Measurements from ENCODE around the gene DYNC1I2. TPM values are rescaled to one million over a fixed set of nuclear protein-coding genes. Genes with fewer than 3 reads are reported as not detected.

Gene DYNC1I2
- polyA plus RNA-seq, 1 of the 3 experiments (the other 2 are of a cell fraction), result 99.7 TPM

GRCh38 chr2:171655586-171655985 is 31.7 kb upstream of the DYNC1I2 start:
- no peak for DNase-seq
- H2AFZ ChIP-seq (ENCODE audit: low read depth), result no peak overlapping the region
- H3K4me1 ChIP-seq (ENCODE audit: control insufficient read depth in 1 of 2, insufficient read depth in 2 of 2, low read depth in 1 of 2, low read length in 1 of 2), result no peaks in the 10 kb centered on the region
- no peaks in the 10 kb centered on the region for H3K9me3 ChIP-seq
- H3K27ac ChIP-seq (ENCODE audit: low read depth in 2 of 2, low read length in 1 of 2), result no peak overlapping the region
- H3F3A ChIP-seq (replicated peaks; ENCODE audit: insufficient read depth), result no peaks in the 10 kb centered on the region
- no peak overlapping the region for H3K9ac ChIP-seq
- H3K79me2 ChIP-seq (ENCODE audit: insufficient read depth), result no peaks in the 10 kb centered on the region
- ChIA-PET CTCF (no interaction called here), POLR2A (no interaction called here)
- no peak overlapping the region for H3K4me2 ChIP-seq
- peaks cover 9% of the 10 kb centered on the region; the same call in 1 of the 2 replicates for H3K27me3 ChIP-seq (ENCODE audit: insufficient read depth)
- 5% methylated on average over 1 of the region's 1 CpG for WGBS (ENCODE audit: low lambda C conversion rate)
- no peaks in the 10 kb centered on the region for H3K36me3 ChIP-seq (replicated peaks in 1 of 2; ENCODE audit: control insufficient read depth in 1 of 2, insufficient read depth in 2 of 2, low read length in 1 of 2)
- H3K4me3 ChIP-seq (ENCODE audit: low read depth in 2 of 2, low read length in 1 of 2), result no peak overlapping the region
- H4K20me1 ChIP-seq (ENCODE audit: insufficient read depth), result no peaks in the 10 kb centered on the region
- no peak for TF ChIP-seq RXRA (IDR thresholded peaks at IDR 0.05; ENCODE audit: borderline replicate concordance, low read depth)
- no peak for TF ChIP-seq FOSL2 (IDR thresholded peaks at IDR 0.05; ENCODE audit: borderline replicate concordance, low read depth)
- TF ChIP-seq USF1 (IDR thresholded peaks at IDR 0.05; ENCODE audit: borderline replicate concordance, low read depth), result no peak
- no peak for TF ChIP-seq TAF1 (IDR thresholded peaks at IDR 0.05; ENCODE audit: borderline replicate concordance, low read depth, low read length)
- no peak for TF ChIP-seq PBX3 (IDR thresholded peaks at IDR 0.05)
- TF ChIP-seq NRF1 (IDR thresholded peaks at IDR 0.05; ENCODE audit: low read depth, low read length), result no peak
- TF ChIP-seq GABPA (IDR thresholded peaks at IDR 0.05; ENCODE audit: low read depth), result no peak
- no peak for TF ChIP-seq USF2 (IDR thresholded peaks at IDR 0.05; ENCODE audit: borderline replicate concordance, low read depth, low read length)
- no peak for TF ChIP-seq RAD21 (IDR thresholded peaks at IDR 0.05; ENCODE audit: low read length)
- no peak for TF ChIP-seq REST (IDR thresholded peaks at IDR 0.05; ENCODE audit: low read depth, low read length)
- TF ChIP-seq TEAD4 (IDR thresholded peaks at IDR 0.05; ENCODE audit: borderline replicate concordance, insufficient read depth), result no peak
- no peak for TF ChIP-seq MEF2A (IDR thresholded peaks at IDR 0.05; ENCODE audit: borderline replicate concordance, low read depth)
- no peak for TF ChIP-seq ELF1 (IDR thresholded peaks at IDR 0.05)
- no peak for TF ChIP-seq EP300 (IDR thresholded peaks at IDR 0.05; ENCODE audit: borderline replicate concordance in 1 of 2, low read depth in 1 of 2, low read length in 1 of 2)
- no peak for TF ChIP-seq NFIC (IDR thresholded peaks at IDR 0.05; ENCODE audit: borderline replicate concordance)
- TF ChIP-seq CHD2 (IDR thresholded peaks at IDR 0.05; ENCODE audit: low read length, partially characterized antibody), result no peak
- TF ChIP-seq FOXM1 (IDR thresholded peaks at IDR 0.05; ENCODE audit: low read depth), result no peak
- no peak for TF ChIP-seq EZH2phosphoT487 (IDR thresholded peaks at IDR 0.05; ENCODE audit: borderline replicate concordance, low read depth)
- TF ChIP-seq RFX5 (IDR thresholded peaks at IDR 0.05; ENCODE audit: low read length), result no peak
- TF ChIP-seq JUND (IDR thresholded peaks at IDR 0.05), result no peak
- H3K9me2 ChIP-seq, result no peaks in the 10 kb centered on the region

Measured in SK-N-SH (cell line).